SK-N-SH (cell line): ENCODE results near the gene MID1.

Source experiments
- CTCF ChIP-seq: fragments of 200-600 bp; sonication (generic); IDR thresholded peaks from 2 replicates; pipeline ENCODE4 v1.6.1; 2017; ENCODE audit warnings: antibody characterized with exemption, mild to moderate bottlenecking, moderate library complexity
- TCF12 ChIP-seq: IDR thresholded peaks from 2 replicates; pipeline ENCODE4 v1.4.0; 2012

GRCh38 chrX:10480861-10481260 is 139.5 kb downstream of the MID1 start:
- no peak for TF ChIP-seq CTCF
- no peak for TF ChIP-seq TCF12
